DND-41 (cell line): ENCODE measurements around the gene SMARCAL1.

Source experiments
- ATAC-seq: fragments of 200-7000 bp; cut with Tn5 transposase; 3 replicates; pipeline ENCODE4 v1.9.1; 2021; ENCODE audit warnings: low read depth; ENCODE audit not compliant: insufficient read depth
- DNase-seq: peaks from one replicate; pipeline ENCODE4 v3.0.0-alpha.2; 2020
- H2AFZ ChIP-seq: 2 replicates; pipeline ENCODE4 v1.6.0; 2012; ENCODE audit warnings: low read depth, low read length
- H3K27ac ChIP-seq: 2 replicates; pipeline ENCODE4 v1.5.1; 2012; ENCODE audit warnings: low read length, inconsistent platforms
- H3K27me3 ChIP-seq: fragments of 200-600 bp; sonication (generic); 2 replicates; pipeline ENCODE4 v1.6.0; 2012; ENCODE audit warnings: low read length, mild to moderate bottlenecking, inconsistent platforms; ENCODE audit not compliant: insufficient read depth, poor library complexity
- H3K36me3 ChIP-seq: 2 replicates; pipeline ENCODE4 v1.5.1; 2012; ENCODE audit warnings: low read length, inconsistent platforms; ENCODE audit not compliant: insufficient read depth
- H3K4me1 ChIP-seq: 2 replicates; pipeline ENCODE4 v1.5.1; 2012; ENCODE audit warnings: mild to moderate bottlenecking, low read length; ENCODE audit not compliant: insufficient read depth
- H3K4me2 ChIP-seq: 2 replicates; pipeline ENCODE4 v1.6.0; 2012; ENCODE audit warnings: mild to moderate bottlenecking, moderate library complexity, low read length, inconsistent platforms; ENCODE audit not compliant: insufficient read depth
- H3K4me3 ChIP-seq, 2 experiments: fragments of 200-600 bp in 1 of 2; shearing (Covaris generic) in 1 of 2; 2 replicates each; pipeline ENCODE4 v1.5.1; 2012 to 2016; ENCODE audit warnings: inconsistent platforms in 2 of 2, low read length in 2 of 2, mild to moderate bottlenecking in 2 of 2, low read depth in 1 of 2, moderate library complexity in 1 of 2
- H3K79me2 ChIP-seq: 2 replicates; pipeline ENCODE4 v1.6.0; 2012; ENCODE audit warnings: low read length, inconsistent platforms; ENCODE audit not compliant: insufficient read depth
- H3K9ac ChIP-seq: 2 replicates; pipeline ENCODE4 v1.6.0; 2012; ENCODE audit warnings: low read depth, mild to moderate bottlenecking, inconsistent platforms, low read length, moderate library complexity
- H3K9me3 ChIP-seq: 2 replicates; pipeline ENCODE4 v1.5.1; 2012; ENCODE audit warnings: low read length, moderate library complexity, mild to moderate bottlenecking, inconsistent platforms; ENCODE audit not compliant: insufficient read depth, severe bottlenecking
- H4K20me1 ChIP-seq: 2 replicates; pipeline ENCODE4 v1.6.0; 2012; ENCODE audit warnings: low read length; ENCODE audit not compliant: insufficient read depth
- EZH2 ChIP-seq: IDR thresholded peaks from 3 replicates; pipeline ENCODE4 v1.6.1; 2012; ENCODE audit warnings: borderline replicate concordance, low read depth, mild to moderate bottlenecking, moderate library complexity, low read length, inconsistent platforms; ENCODE audit not compliant: severe bottlenecking
- TF ChIP-seq, protein P1 (sequence below): IDR thresholded peaks from 2 replicates; pipeline ENCODE4 v1.5.1; 2012; ENCODE audit warnings: borderline replicate concordance, low read length, moderate library complexity, mild to moderate bottlenecking; ENCODE audit not compliant: poor library complexity, severe bottlenecking; ENCODE audit errors: extremely low read depth

The SMARCAL1 gene

GRCh38 chr2:216491793-216492596, 79.7 kb downstream of the SMARCAL1 start:
- no peak overlapping the region for H3K4me2 ChIP-seq
- no peaks in the 10 kb centered on the region for H3K79me2 ChIP-seq
- DNase-seq = no peak

GRCh38 chr2:216492597-216493333, 80.5 kb downstream of the SMARCAL1 start:
- Histone ChIP-seq H3K79me2 (peaks cover 6% of the 10 kb centered on the region), H4K20me1 (no peaks in the 10 kb centered on the region), H3K4me1 (peaks cover 8% of the 10 kb centered on the region), H3K4me3 (no peak overlapping the region), H3K4me2 (no peak overlapping the region), H3K27ac (no peak overlapping the region), H3K36me3 (no peaks in the 10 kb centered on the region), H3K27me3 (no peaks in the 10 kb centered on the region), H3K9ac (no peak overlapping the region), H2AFZ (no peak overlapping the region), H3K9me3 (no peaks in the 10 kb centered on the region)
- ATAC-seq = no peak
- DNase-seq = no peak
- TF ChIP-seq, protein P1, sequence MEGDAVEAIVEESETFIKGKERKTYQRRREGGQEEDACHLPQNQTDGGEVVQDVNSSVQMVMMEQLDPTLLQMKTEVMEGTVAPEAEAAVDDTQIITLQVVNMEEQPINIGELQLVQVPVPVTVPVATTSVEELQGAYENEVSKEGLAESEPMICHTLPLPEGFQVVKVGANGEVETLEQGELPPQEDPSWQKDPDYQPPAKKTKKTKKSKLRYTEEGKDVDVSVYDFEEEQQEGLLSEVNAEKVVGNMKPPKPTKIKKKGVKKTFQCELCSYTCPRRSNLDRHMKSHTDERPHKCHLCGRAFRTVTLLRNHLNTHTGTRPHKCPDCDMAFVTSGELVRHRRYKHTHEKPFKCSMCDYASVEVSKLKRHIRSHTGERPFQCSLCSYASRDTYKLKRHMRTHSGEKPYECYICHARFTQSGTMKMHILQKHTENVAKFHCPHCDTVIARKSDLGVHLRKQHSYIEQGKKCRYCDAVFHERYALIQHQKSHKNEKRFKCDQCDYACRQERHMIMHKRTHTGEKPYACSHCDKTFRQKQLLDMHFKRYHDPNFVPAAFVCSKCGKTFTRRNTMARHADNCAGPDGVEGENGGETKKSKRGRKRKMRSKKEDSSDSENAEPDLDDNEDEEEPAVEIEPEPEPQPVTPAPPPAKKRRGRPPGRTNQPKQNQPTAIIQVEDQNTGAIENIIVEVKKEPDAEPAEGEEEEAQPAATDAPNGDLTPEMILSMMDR = no peak
- TF ChIP-seq EZH2 = no peak

More at GRCh38 chr2:216491793-216492596, 79.7 kb downstream of the SMARCAL1 start:
- no peaks in the 10 kb centered on the region for H4K20me1 ChIP-seq
- TF ChIP-seq EZH2 = no peak
- TF ChIP-seq, protein P1 = no peak
- H3K4me1 ChIP-seq = peaks cover under 1% of the 10 kb centered on the region; the same call in 1 of the 2 replicates
- H3K4me3 ChIP-seq = no peak overlapping the region
- H3K36me3 ChIP-seq = no peaks in the 10 kb centered on the region
- H3K9me3 ChIP-seq = no peaks in the 10 kb centered on the region
- no peak overlapping the region for H2AFZ ChIP-seq
- no peak overlapping the region for H3K27ac ChIP-seq
- H3K9ac ChIP-seq = no peak overlapping the region
- ATAC-seq = 0 out of 3 replicates have a peak, but pooled peaks have one; percentile 22
- H3K27me3 ChIP-seq = no peaks in the 10 kb centered on the region

DNA sequence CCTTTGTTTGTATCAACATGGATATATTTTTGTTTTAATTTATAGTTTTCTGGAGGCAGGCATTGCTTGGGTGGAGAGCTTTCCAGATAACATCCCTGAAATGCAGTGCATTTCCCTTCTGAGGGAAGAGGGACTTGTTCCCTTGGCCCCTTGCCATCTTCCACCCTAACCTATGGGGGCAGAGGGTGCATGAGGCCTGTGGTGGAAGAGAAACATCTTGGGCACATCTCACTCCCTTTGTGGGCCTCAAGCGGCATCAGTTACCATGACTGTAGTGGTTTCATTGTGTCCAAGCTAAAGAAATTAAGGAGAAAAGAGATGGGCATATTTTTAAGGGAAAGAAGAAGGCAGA, 81.0 kb downstream of the SMARCAL1 start:
- no peak overlapping the region for H3K27ac ChIP-seq
- no peak overlapping the region for H3K9ac ChIP-seq
- H3K4me2 ChIP-seq = no peak overlapping the region
- H3K79me2 ChIP-seq = peaks cover 11% of the 10 kb centered on the region
- H3K4me3 ChIP-seq = no peak overlapping the region
- H3K4me1 ChIP-seq = peaks cover 12% of the 10 kb centered on the region
- H3K9me3 ChIP-seq = no peaks in the 10 kb centered on the region
- H3K36me3 ChIP-seq = no peaks in the 10 kb centered on the region
- no peaks in the 10 kb centered on the region for H4K20me1 ChIP-seq
- DNase-seq = no peak
- no peak overlapping the region for H2AFZ ChIP-seq
- ATAC-seq = no peak
- no peaks in the 10 kb centered on the region for H3K27me3 ChIP-seq
- TF ChIP-seq, protein P1 = no peak
- TF ChIP-seq EZH2 = no peak
